ENCODE data around the gene KCNQ1OT1. TPM values are rescaled to one million over a fixed set of nuclear protein-coding genes. Genes with fewer than 3 reads are reported as not detected.

KCNQ1OT1 gene
- total and polyA plus RNA-seq, 9 of the 15 experiments (the other 6 are each of a cell fraction or from before 2014, with no cell fraction given): 0.04 to 2.3 (median 0.74) TPM

- CTCF ChIA-PET (ENCODE audit: low intra/inter-chr PET ratio): no interaction called here
- no peaks in the 10 kb centered on the region for H3K9me3 ChIP-seq (replicated peaks; ENCODE audit: control insufficient read depth, insufficient read depth, low read depth, low read length)
- no peak overlapping the region for H2AFZ ChIP-seq (ENCODE audit: low read depth, low read length)
- POLR2A ChIA-PET: no interaction called here
- H3K9ac ChIP-seq (ENCODE audit: insufficient read depth in 1 of 2, low read depth in 2 of 2, low read length in 2 of 2): no peak overlapping the region
- H3K4me2 ChIP-seq (ENCODE audit: insufficient read depth, low read length): no peak overlapping the region
- in situ Hi-C loops (cut with MboI): no loop called here
- BruUV-seq (replicated peaks): no TSS peak
- H3K27me3 ChIP-seq (ENCODE audit: control insufficient read depth in 2 of 2, insufficient read depth in 2 of 2, low read length in 2 of 2): peaks cover 0 to 4% of the 10 kb centered on the region in 2 experiments; a peak in 2 of 5 replicates
- intact Hi-C loops (cut with micrococcal nuclease): no loop called here
- no peak overlapping the region for H3K4me3 ChIP-seq
- TF ChIP-seq MYC (IDR thresholded peaks at IDR 0.05; ENCODE audit: low read depth, low read length) (no peak), MYC (CRISPR knock-in tag; IDR thresholded peaks at IDR 0.05; ENCODE audit: borderline replicate concordance, low read depth) (no peak), GTF2F1 (IDR thresholded peaks at IDR 0.05; ENCODE audit: low read depth, low read length) (no peak), RUNX1 (IDR thresholded peaks at IDR 0.05; ENCODE audit: low read depth) (no peak), HIVEP1 (CRISPR knock-in tag; IDR thresholded peaks at IDR 0.05) (no peak), HNRNPL (IDR thresholded peaks at IDR 0.05; ENCODE audit: low read depth, low read length) (no peak), MAZ (CRISPR knock-in tag; conservative IDR thresholded peaks at IDR 0.05 in 1 of 2, IDR thresholded peaks at IDR 0.05 in 1 of 2) (no peak), ARID3B (CRISPR knock-in tag; IDR thresholded peaks at IDR 0.05; ENCODE audit: borderline replicate concordance) (no peak)
- peaks cover 0 to 45% of the 10 kb centered on the region in 2 experiments; a peak in 4 of 5 replicates for H3K4me1 ChIP-seq (replicated peaks in 1 of 2; ENCODE audit: control insufficient read depth in 2 of 2, insufficient read depth in 2 of 2, low read length in 2 of 2)
- H4K20me1 ChIP-seq (replicated peaks; ENCODE audit: control insufficient read depth, insufficient read depth, low read length): peaks cover 4% of the 10 kb centered on the region; the same call in 1 of the 2 replicates
- ATAC-seq: no peak
- no peak overlapping the region for H3K27ac ChIP-seq (ENCODE audit: extremely low read depth, low read depth, low read length)
- whole genome bisulfite sequencing (ENCODE audit: insufficient coverage, low coverage, missing lambda C conversion rate): 41% methylated on average over 16 of the region's 16 CpGs
- no peak for DNase-seq (ENCODE audit: extremely low read depth in 1 of 4, low spot score in 3 of 4)
- no peaks in the 10 kb centered on the region for H3K9me1 ChIP-seq (ENCODE audit: control insufficient read depth, insufficient read depth, low read length)
- H3K79me2 ChIP-seq (ENCODE audit: control insufficient read depth, insufficient read depth, low read length): no peaks in the 10 kb centered on the region
- no peak for FAIRE-seq
- H3K36me3 ChIP-seq (ENCODE audit: control insufficient read depth, insufficient read depth, low read length): no peaks in the 10 kb centered on the region
Observed at GRCh38 chr11:2730272-2731129, 30.7 kb upstream of the KCNQ1OT1 start.
